Measurements from ENCODE around the gene FMO1.

DNA sequence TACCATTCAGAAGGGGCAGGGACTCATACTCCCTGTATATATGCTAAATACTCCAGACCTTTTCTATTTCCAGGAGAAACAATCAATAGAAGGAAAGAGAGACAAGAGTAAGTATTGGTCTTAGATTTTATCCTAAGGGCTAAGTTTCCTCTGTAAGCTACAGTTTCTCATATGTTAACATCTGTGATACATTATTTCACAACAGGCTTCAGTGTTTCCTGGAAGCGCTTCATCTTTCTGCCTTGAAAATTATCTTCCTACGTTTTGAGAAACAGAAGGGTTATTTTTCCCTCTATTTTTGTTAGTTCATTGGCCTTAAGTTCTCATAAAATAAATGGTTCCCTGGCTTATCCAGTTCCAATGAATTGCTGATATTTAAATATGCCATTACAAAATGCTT is 15.6 kb downstream of the FMO1 start:
- TF ChIP-seq, protein P1, sequence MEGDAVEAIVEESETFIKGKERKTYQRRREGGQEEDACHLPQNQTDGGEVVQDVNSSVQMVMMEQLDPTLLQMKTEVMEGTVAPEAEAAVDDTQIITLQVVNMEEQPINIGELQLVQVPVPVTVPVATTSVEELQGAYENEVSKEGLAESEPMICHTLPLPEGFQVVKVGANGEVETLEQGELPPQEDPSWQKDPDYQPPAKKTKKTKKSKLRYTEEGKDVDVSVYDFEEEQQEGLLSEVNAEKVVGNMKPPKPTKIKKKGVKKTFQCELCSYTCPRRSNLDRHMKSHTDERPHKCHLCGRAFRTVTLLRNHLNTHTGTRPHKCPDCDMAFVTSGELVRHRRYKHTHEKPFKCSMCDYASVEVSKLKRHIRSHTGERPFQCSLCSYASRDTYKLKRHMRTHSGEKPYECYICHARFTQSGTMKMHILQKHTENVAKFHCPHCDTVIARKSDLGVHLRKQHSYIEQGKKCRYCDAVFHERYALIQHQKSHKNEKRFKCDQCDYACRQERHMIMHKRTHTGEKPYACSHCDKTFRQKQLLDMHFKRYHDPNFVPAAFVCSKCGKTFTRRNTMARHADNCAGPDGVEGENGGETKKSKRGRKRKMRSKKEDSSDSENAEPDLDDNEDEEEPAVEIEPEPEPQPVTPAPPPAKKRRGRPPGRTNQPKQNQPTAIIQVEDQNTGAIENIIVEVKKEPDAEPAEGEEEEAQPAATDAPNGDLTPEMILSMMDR (IDR thresholded peaks at IDR 0.05; ENCODE audit: low read depth, low read length): no peak
- TF ChIP-seq POLR2A (IDR thresholded peaks at IDR 0.05; ENCODE audit: extremely low read depth, insufficient read length): no peak

All from NB4 (cell line).